Natural killer cell treated with Interleukin-12 subunit alpha and Interleukin-12 subunit beta and Interleukin-15 and Interleukin-18, amount 100 ng/mL, for 72 hours (primary cell): ENCODE measurements around the gene ABCB1. TPM values are rescaled to one million over a fixed set of nuclear protein-coding genes. Genes with fewer than 3 reads are reported as not detected.
"Not testable (repeated sequence)": the region's sequence is repeated elsewhere in the genome, so short reads cannot be mapped to it uniquely, and the experiment has no call there.

Experiments used
- ATAC-seq, 2 donors: fragments of 150-1000 bp; cut with Tn5 transposase in 1 of 2; sonication (Bioruptor Pico), chemical (Tn5 transposase) in 1 of 2; 2 replicates each; pipeline ENCODE4 v1.10.0; 2021
- DNase-seq: peaks from one replicate; pipeline ENCODE4 v3.0.0; 2022; ENCODE audit warnings: low spot score
- H3K27ac Mint-ChIP-seq, 2 donors: 1 replicate in 1 of 2; 2 replicates in 1 of 2; pipeline ENCODE4 v1.8.0; 2022; ENCODE audit warnings: mixed read lengths in 2 of 2, mild to moderate bottlenecking in 1 of 2, moderate library complexity in 1 of 2
- H3K27me3 Mint-ChIP-seq, 2 donors: 1 replicate in 1 of 2; 2 replicates in 1 of 2; pipeline ENCODE4 v1.8.0; 2022; ENCODE audit warnings: mixed read lengths in 2 of 2
- H3K36me3 Mint-ChIP-seq: one replicate; pipeline ENCODE4 v1.8.0; 2022; ENCODE audit warnings: mixed read lengths
- H3K4me1 Mint-ChIP-seq, 2 donors: 1 replicate in 1 of 2; 2 replicates in 1 of 2; pipeline ENCODE4 v1.8.0; 2022; ENCODE audit warnings: low read depth in 2 of 2, mixed read lengths in 2 of 2, mild to moderate bottlenecking in 1 of 2
- H3K4me3 Mint-ChIP-seq: one replicate; pipeline ENCODE4 v1.8.0; 2022; ENCODE audit warnings: mixed read lengths
- H3K9me3 Mint-ChIP-seq: 2 replicates; pipeline ENCODE4 v1.8.0; 2022; ENCODE audit warnings: mixed read lengths
- total RNA-seq, 2 donors: library from RNA; stranded (reverse); gene quantifications; one replicate each; pipeline ENCODE4 v1.2.3, GENCODE V29; 2022

Gene ABCB1
- total RNA-seq, 2 donors from 2014 or later, result 11.1 to 15.1 TPM

- Mint-ChIP-seq H3K36me3 (no peaks in the 10 kb centered on the region), H3K27ac (no peak overlapping the region), H3K27me3 (peaks cover 0 to 6% of the 10 kb centered on the region in 2 donors), H3K4me1 (no peaks in the 10 kb centered on the region), H3K9me3 (no peaks in the 10 kb centered on the region), H3K4me3 (no peak overlapping the region)
- ATAC-seq (no peak), DNase-seq (no peak)
Measured at GRCh38 chr7:87497482-87497881, 103.2 kb downstream of the ABCB1 start.

- Mint-ChIP-seq H3K27ac (no peak overlapping the region), H3K27me3 (peaks cover 2 to 6% of the 10 kb centered on the region in 2 donors), H3K4me3 (no peak overlapping the region), H3K9me3 (peaks cover 3% of the 10 kb centered on the region), H3K4me1 (no peaks in the 10 kb centered on the region), H3K36me3 (peaks cover 4% of the 10 kb centered on the region)
- DNase-seq (no peak), ATAC-seq (no peak)
Measured at GRCh38 chr7:87495366-87495765, 105.3 kb downstream of the ABCB1 start.

GRCh38 chr7:87494454-87494853 lies 106.2 kb downstream of the ABCB1 start:
- no peak overlapping the region for H3K27ac Mint-ChIP-seq
- ATAC-seq, result no peak
- DNase-seq, result no peak
- peaks cover 2 to 6% of the 10 kb centered on the region in 2 donors for H3K27me3 Mint-ChIP-seq
- H3K9me3 Mint-ChIP-seq, result peaks cover 3% of the 10 kb centered on the region
- no peak overlapping the region for H3K4me3 Mint-ChIP-seq
- no peaks in the 10 kb centered on the region for H3K4me1 Mint-ChIP-seq
- H3K36me3 Mint-ChIP-seq, result peaks cover 4% of the 10 kb centered on the region

- H3K36me3 Mint-ChIP-seq, result peaks cover 3% of the 10 kb centered on the region
- no peak overlapping the region for H3K27ac Mint-ChIP-seq
- H3K4me3 Mint-ChIP-seq, result no peak overlapping the region
- H3K27me3 Mint-ChIP-seq, result peaks cover 4 to 15% of the 10 kb centered on the region in 2 donors
- H3K9me3 Mint-ChIP-seq, result no peaks in the 10 kb centered on the region
- DNase-seq (no peak), ATAC-seq (no peak)
- H3K4me1 Mint-ChIP-seq, result no peaks in the 10 kb centered on the region
Measured at GRCh38 chr7:87483131-87483530, 117.6 kb downstream of the ABCB1 start.

- ATAC-seq, result no peak
- no peaks in the 10 kb centered on the region for H3K36me3 Mint-ChIP-seq
- H3K4me3 Mint-ChIP-seq, result no peak overlapping the region
- no peak overlapping the region for H3K27ac Mint-ChIP-seq
- no peaks in the 10 kb centered on the region for H3K4me1 Mint-ChIP-seq
- peaks cover 0 to 18% of the 10 kb centered on the region in 2 donors for H3K27me3 Mint-ChIP-seq
- no peak for DNase-seq
- no peaks in the 10 kb centered on the region for H3K9me3 Mint-ChIP-seq
Measured at GRCh38 chr7:87482115-87482514, 118.6 kb downstream of the ABCB1 start.

GRCh38 chr7:87480386-87480785 lies 120.3 kb downstream of the ABCB1 start:
- ATAC-seq, result no peak
- H3K4me1 Mint-ChIP-seq, result no peaks in the 10 kb centered on the region
- no peak overlapping the region for H3K27ac Mint-ChIP-seq
- H3K27me3 Mint-ChIP-seq, result peaks cover 9 to 14% of the 10 kb centered on the region in 2 donors
- no peaks in the 10 kb centered on the region for H3K9me3 Mint-ChIP-seq
- no peak overlapping the region for H3K4me3 Mint-ChIP-seq
- DNase-seq, result no peak
- H3K36me3 Mint-ChIP-seq, result no peaks in the 10 kb centered on the region

GRCh38 chr7:87479951-87480350 lies 120.7 kb downstream of the ABCB1 start:
- Mint-ChIP-seq H3K27ac (no peak overlapping the region), H3K4me1 (no peaks in the 10 kb centered on the region), H3K36me3 (no peaks in the 10 kb centered on the region), H3K4me3 (no peak overlapping the region), H3K9me3 (no peaks in the 10 kb centered on the region), H3K27me3 (peaks cover 9 to 14% of the 10 kb centered on the region in 2 donors)
- ATAC-seq (no peak), DNase-seq (no peak)

- no peak for ATAC-seq
- Mint-ChIP-seq H3K27me3 (peaks cover 21 to 30% of the 10 kb centered on the region in 2 donors), H3K27ac (no peak overlapping the region), H3K36me3 (no peaks in the 10 kb centered on the region), H3K9me3 (no peaks in the 10 kb centered on the region), H3K4me3 (peak overlapping the region; percentile 37), H3K4me1 (peaks cover 5 to 6% of the 10 kb centered on the region in 2 donors)
- DNase-seq, result no peak
Measured at GRCh38 chr7:87476179-87476557, 124.5 kb downstream of the ABCB1 start.

GRCh38 chr7:87475359-87476178 lies 125.1 kb downstream of the ABCB1 start, which contains the start of gene ABCB4:
TSS of gene ABCB4 (minus strand) at chr7:87475680. CDS start at chr7:87475465, 215 bp downstream.
- H3K36me3 Mint-ChIP-seq, result no peaks in the 10 kb centered on the region
- DNase-seq (no peak), ATAC-seq (peak; percentile 55 to 59)
- H3K9me3 Mint-ChIP-seq, result no peaks in the 10 kb centered on the region
- peaks cover 21 to 34% of the 10 kb centered on the region in 2 donors for H3K27me3 Mint-ChIP-seq
- no peak within 1 kb of the TSS for H3K27ac Mint-ChIP-seq
- peaks cover 5 to 6% of the 10 kb centered on the region in 2 donors for H3K4me1 Mint-ChIP-seq
- peak within 1 kb of the TSS; percentile 64 for H3K4me3 Mint-ChIP-seq

- peaks cover 25 to 37% of the 10 kb centered on the region in 2 donors for H3K27me3 Mint-ChIP-seq
- H3K9me3 Mint-ChIP-seq, result no peaks in the 10 kb centered on the region
- no peaks in the 10 kb centered on the region for H3K36me3 Mint-ChIP-seq
- DNase-seq, result no peak
- H3K27ac Mint-ChIP-seq, result no peak overlapping the region
- ATAC-seq, result peak; percentile 44 to 52
- peak overlapping the region; percentile 64 for H3K4me3 Mint-ChIP-seq
- peaks cover 5 to 6% of the 10 kb centered on the region in 2 donors for H3K4me1 Mint-ChIP-seq
Measured at GRCh38 chr7:87474533-87475358, 125.9 kb downstream of the ABCB1 start.

GRCh38 chr7:87473986-87474385 lies 126.7 kb downstream of the ABCB1 start:
- no peaks in the 10 kb centered on the region for H3K36me3 Mint-ChIP-seq
- peaks cover 5 to 6% of the 10 kb centered on the region in 2 donors for H3K4me1 Mint-ChIP-seq
- peaks cover 25 to 37% of the 10 kb centered on the region in 2 donors for H3K27me3 Mint-ChIP-seq
- H3K4me3 Mint-ChIP-seq, result no peak overlapping the region
- ATAC-seq, result no peak
- H3K27ac Mint-ChIP-seq, result no peak overlapping the region
- no peaks in the 10 kb centered on the region for H3K9me3 Mint-ChIP-seq
- no peak for DNase-seq

GRCh38 chr7:87473192-87473591 lies 127.5 kb downstream of the ABCB1 start:
- DNase-seq (no peak), ATAC-seq (no peak)
- Mint-ChIP-seq H3K36me3 (no peaks in the 10 kb centered on the region), H3K4me3 (no peak overlapping the region), H3K9me3 (no peaks in the 10 kb centered on the region), H3K4me1 (peaks cover 5 to 6% of the 10 kb centered on the region in 2 donors), H3K27me3 (peaks cover 25 to 37% of the 10 kb centered on the region in 2 donors), H3K27ac (no peak overlapping the region)

- H3K36me3 Mint-ChIP-seq, result peaks cover 6% of the 10 kb centered on the region
- DNase-seq, result no peak
- ATAC-seq, result no peak
- peaks cover 3% of the 10 kb centered on the region for H3K9me3 Mint-ChIP-seq
- peaks cover 30 to 38% of the 10 kb centered on the region in 2 donors for H3K27me3 Mint-ChIP-seq
- H3K4me1 Mint-ChIP-seq, result peaks cover 5 to 6% of the 10 kb centered on the region in 2 donors
- no peak overlapping the region for H3K27ac Mint-ChIP-seq
- H3K4me3 Mint-ChIP-seq, result no peak overlapping the region
Measured at GRCh38 chr7:87471473-87471872, 129.2 kb downstream of the ABCB1 start.

GRCh38 chr7:87469204-87469603 lies 131.5 kb downstream of the ABCB1 start:
- H3K4me3 Mint-ChIP-seq, H3K4me1 Mint-ChIP-seq, H3K9me3 Mint-ChIP-seq, H3K27ac Mint-ChIP-seq, DNase-seq, ATAC-seq, H3K36me3 Mint-ChIP-seq: not testable (repeated sequence)
- H3K27me3 Mint-ChIP-seq, result peaks cover 32 to 37% of the 10 kb centered on the region in 2 donors
